Subcutaneous abdominal adipose tissue (tissue), 5 donors: ENCODE results near the gene VPREB3.
"Not testable (repeated sequence)": the region's sequence is repeated elsewhere in the genome, so short reads cannot be mapped to it uniquely, and the experiment has no call there.

ENCODE experiments used
- H3K27ac ChIP-seq: one replicate; pipeline ENCODE4 v1.7.0; 2013; ENCODE audit warnings: low read depth, mild to moderate bottlenecking, inconsistent platforms, low read length, moderate library complexity
- H3K27me3 ChIP-seq, 5 donors: one replicate each; pipeline ENCODE4 v1.7.0; 2013; ENCODE audit warnings: low read length in 5 of 5, inconsistent platforms in 1 of 5; ENCODE audit not compliant: control insufficient read depth in 5 of 5, insufficient read depth in 4 of 5
- H3K36me3 ChIP-seq, 5 donors: one replicate each; pipeline ENCODE4 v1.7.0; 2013; ENCODE audit warnings: low read length in 5 of 5; ENCODE audit not compliant: control insufficient read depth in 5 of 5, insufficient read depth in 5 of 5
- H3K4me1 ChIP-seq, 5 donors: one replicate each; pipeline ENCODE4 v1.7.0; 2013; ENCODE audit warnings: low read length in 5 of 5, mild to moderate bottlenecking in 3 of 5, moderate library complexity in 1 of 5; ENCODE audit not compliant: control insufficient read depth in 5 of 5, insufficient read depth in 5 of 5
- H3K4me3 ChIP-seq, 5 donors: one replicate each; pipeline ENCODE4 v1.7.0; 2013; ENCODE audit warnings: low read length in 5 of 5, low read depth in 1 of 5
- H3K9ac ChIP-seq, 5 donors: one replicate each; pipeline ENCODE4 v1.7.0; 2013; ENCODE audit warnings: low read length in 5 of 5, mild to moderate bottlenecking in 4 of 5, moderate library complexity in 3 of 5
- H3K9me3 ChIP-seq, 5 donors: one replicate each; pipeline ENCODE4 v1.7.0; 2013; ENCODE audit warnings: low read length in 5 of 5; ENCODE audit not compliant: control insufficient read depth in 5 of 5
- donor health status: healthy.
- donor health status: healthy.
- donor health status: healthy.
- donor health status: healthy.
- donor health status: healthy.

VPREB3 gene

DNA sequence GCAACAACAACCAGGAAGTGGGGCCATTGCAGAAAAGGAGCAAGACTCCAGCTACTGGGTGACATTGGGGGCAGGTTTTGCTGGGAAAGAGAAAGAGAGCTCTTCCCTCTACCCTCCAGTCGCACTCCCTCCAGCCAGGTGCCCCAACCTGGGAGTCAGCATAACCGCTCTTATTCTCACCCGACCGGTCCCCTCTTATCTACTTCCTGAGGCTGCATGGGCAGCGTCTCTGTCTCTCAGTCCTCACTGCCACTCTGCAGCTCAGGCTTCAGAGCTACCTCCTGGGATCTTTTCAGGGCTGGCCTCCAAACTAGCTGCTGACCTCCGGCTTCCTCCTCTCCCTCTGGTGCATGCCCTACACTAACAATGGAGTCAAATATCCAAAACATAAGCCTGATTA is 8.4 kb downstream of the VPREB3 start:
- peaks cover 4 to 42% (median 28%) of the 10 kb centered on the region in 5 donors for H3K36me3 ChIP-seq
- H3K27ac ChIP-seq, result no peak overlapping the region
- no peak overlapping the region for H3K4me3 ChIP-seq
- peaks cover 0 to 3% (median 0%) of the 10 kb centered on the region in 5 donors for H3K9me3 ChIP-seq
- H3K27me3 ChIP-seq, result peaks cover 0 to 5% (median 0%) of the 10 kb centered on the region in 5 donors
- H3K4me1 ChIP-seq, result peaks cover 11 to 45% (median 35%) of the 10 kb centered on the region in 5 donors
- H3K9ac ChIP-seq, result no peak overlapping the region

DNA sequence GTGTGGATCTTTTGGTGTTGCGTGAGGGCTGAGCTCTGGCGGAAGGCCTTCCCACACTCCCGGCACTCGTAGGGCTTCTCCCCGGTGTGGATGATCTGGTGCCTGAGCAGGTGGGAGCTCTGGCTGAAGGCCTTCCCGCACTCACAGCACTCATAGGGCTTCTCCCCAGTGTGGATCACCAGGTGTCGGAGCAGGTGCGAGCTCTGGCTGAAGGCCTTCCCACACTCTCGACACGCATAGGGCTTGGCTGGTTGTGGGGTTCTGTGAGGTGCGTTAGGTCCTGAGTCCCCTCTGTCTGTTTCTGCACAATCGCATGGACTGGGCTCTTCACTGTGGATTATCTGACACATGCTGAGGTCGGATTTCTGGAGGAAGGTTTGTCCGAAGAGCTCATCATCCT is 9.7 kb downstream of the VPREB3 start:
- Histone ChIP-seq H3K4me3 (no peak overlapping the region), H3K27me3 (peaks cover 0 to 5% (median 0%) of the 10 kb centered on the region in 5 donors), H3K36me3 (peaks cover 4 to 42% (median 29%) of the 10 kb centered on the region in 5 donors), H3K27ac (no peak overlapping the region), H3K9ac (no peak overlapping the region), H3K4me1 (peaks cover 11 to 33% (median 24%) of the 10 kb centered on the region in 5 donors), H3K9me3 (peaks cover 0 to 3% (median 0%) of the 10 kb centered on the region in 5 donors)

GRCh38 chr22:23744001-23744400 is 10.2 kb downstream of the VPREB3 start:
- Histone ChIP-seq H3K9ac (peak overlapping the region in 1 of 5 donors; percentile 76), H3K9me3 (peaks cover 0 to 3% (median 0%) of the 10 kb centered on the region in 5 donors), H3K4me3 (no peak overlapping the region), H3K4me1 (peaks cover 11 to 33% (median 24%) of the 10 kb centered on the region in 5 donors), H3K27me3 (peaks cover 0 to 5% (median 0%) of the 10 kb centered on the region in 5 donors), H3K27ac (peak overlapping the region; percentile 84), H3K36me3 (peaks cover 4 to 42% (median 29%) of the 10 kb centered on the region in 5 donors)

DNA sequence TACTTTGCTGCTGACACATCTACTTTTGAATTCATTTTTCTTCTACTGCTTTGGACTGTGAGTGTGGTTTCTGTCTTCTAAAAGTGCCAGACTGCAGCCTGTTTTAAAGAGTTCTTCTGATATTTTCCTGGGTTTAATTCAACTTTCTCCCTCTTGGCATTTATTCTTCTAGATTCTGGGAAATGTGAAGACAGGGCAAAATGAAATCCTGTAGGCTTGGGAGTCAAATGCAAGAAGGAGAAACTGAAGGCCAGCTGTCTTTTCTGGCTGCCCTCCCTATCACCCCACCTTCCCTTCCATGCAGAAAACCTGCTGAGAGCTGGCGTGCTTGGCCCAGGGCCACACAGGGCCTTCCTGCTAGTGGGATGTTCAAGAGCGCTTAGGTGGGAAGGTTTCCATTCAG is 10.9 kb downstream of the VPREB3 start:
- Histone ChIP-seq H3K27me3 (peaks cover 0 to 5% (median 0%) of the 10 kb centered on the region in 5 donors), H3K4me1 (peaks cover 11 to 33% (median 24%) of the 10 kb centered on the region in 5 donors), H3K36me3 (peaks cover 4 to 42% (median 29%) of the 10 kb centered on the region in 5 donors), H3K9me3 (peaks cover 0 to 3% (median 0%) of the 10 kb centered on the region in 5 donors), H3K27ac (peak overlapping the region; percentile 84), H3K9ac (peak overlapping the region in 4 of 5 donors; percentile 31 to 76 (median 50)), H3K4me3 (no peak overlapping the region)

GRCh38 chr22:23742505-23743264 is 11.5 kb downstream of the VPREB3 start:
- H3K4me3 ChIP-seq, result peak overlapping the region in 1 of 5 donors; percentile 23
- H3K27ac ChIP-seq, result peak overlapping the region; percentile 84
- H3K9me3 ChIP-seq, result peaks cover 0 to 3% (median 0%) of the 10 kb centered on the region in 5 donors
- peaks cover 0 to 5% (median 0%) of the 10 kb centered on the region in 5 donors for H3K27me3 ChIP-seq
- H3K4me1 ChIP-seq, result peaks cover 11 to 33% (median 24%) of the 10 kb centered on the region in 5 donors
- peak overlapping the region in 4 of 5 donors; percentile 31 to 76 (median 50) for H3K9ac ChIP-seq
- H3K36me3 ChIP-seq, result peaks cover 4 to 42% (median 29%) of the 10 kb centered on the region in 5 donors

DNA sequence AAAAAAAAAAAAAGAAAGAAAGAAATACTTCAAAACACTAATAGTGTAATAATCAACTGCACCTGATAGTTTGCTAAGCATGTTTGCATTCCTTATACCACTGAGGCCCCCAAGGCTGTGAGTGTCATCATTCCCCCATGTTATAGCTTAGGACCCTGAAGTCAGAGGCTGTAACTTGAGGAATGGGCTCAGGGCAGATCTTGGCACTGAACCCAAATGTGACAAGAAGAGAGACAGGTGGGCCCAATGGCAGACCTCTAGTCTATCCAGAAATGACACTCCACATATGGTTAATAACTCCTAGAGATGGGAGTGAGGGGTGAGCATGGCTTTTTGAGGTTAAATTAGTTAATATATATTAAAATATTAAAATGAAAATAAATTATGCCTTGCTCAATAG is 16.5 kb downstream of the VPREB3 start:
- H3K27me3 ChIP-seq, result no peaks in the 10 kb centered on the region
- no peak overlapping the region for H3K9ac ChIP-seq
- H3K4me1 ChIP-seq, result peaks cover 2 to 12% (median 7%) of the 10 kb centered on the region in 5 donors
- H3K4me3 ChIP-seq, result no peak overlapping the region
- H3K9me3 ChIP-seq, result no peaks in the 10 kb centered on the region
- no peak overlapping the region for H3K27ac ChIP-seq
- H3K36me3 ChIP-seq, result peaks cover 0 to 16% (median 7%) of the 10 kb centered on the region in 5 donors

GRCh38 chr22:23728108-23728507 is 26.1 kb downstream of the VPREB3 start:
- H3K36me3 ChIP-seq, H3K4me1 ChIP-seq, H3K9ac ChIP-seq: not testable (repeated sequence)

DNA sequence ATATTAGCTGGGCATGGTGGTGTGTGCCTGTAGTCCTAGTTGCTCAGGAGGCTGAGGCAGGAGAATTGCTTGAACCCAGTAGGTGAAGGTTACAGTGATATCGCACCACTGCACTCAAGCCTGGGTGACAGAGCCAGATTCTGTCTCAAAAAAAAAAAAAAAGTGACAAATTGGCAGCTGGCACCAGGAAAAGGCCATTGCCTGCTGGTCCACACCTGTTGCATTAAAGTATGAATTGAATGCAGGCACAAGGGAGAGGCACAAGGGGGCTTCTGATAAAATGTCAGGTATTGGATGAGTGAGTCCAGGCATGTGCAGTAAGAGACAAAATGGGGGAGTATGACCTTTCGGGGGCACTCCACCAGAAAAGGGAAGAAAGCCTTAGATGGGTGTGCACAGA is 31.5 kb downstream of the VPREB3 start:
- peaks cover 0 to 2% (median 0%) of the 10 kb centered on the region in 5 donors for H3K4me1 ChIP-seq
- H3K36me3 ChIP-seq, result no peaks in the 10 kb centered on the region
- H3K27me3 ChIP-seq, result no peaks in the 10 kb centered on the region
- H3K4me3 ChIP-seq, result no peak overlapping the region
- no peak overlapping the region for H3K27ac ChIP-seq
- H3K9ac ChIP-seq, result no peak overlapping the region
- no peaks in the 10 kb centered on the region for H3K9me3 ChIP-seq

More at GRCh38 chr22:23728108-23728507, 26.1 kb downstream of the VPREB3 start:
- H3K27ac ChIP-seq, H3K9me3 ChIP-seq, H3K27me3 ChIP-seq, H3K4me3 ChIP-seq: not testable (repeated sequence)

- H3K4me3 ChIP-seq, result no peak overlapping the region
- H3K36me3 ChIP-seq, result no peaks in the 10 kb centered on the region
Measured at GRCh38 chr22:23722160-23722559, 32.1 kb downstream of the VPREB3 start.

DNA sequence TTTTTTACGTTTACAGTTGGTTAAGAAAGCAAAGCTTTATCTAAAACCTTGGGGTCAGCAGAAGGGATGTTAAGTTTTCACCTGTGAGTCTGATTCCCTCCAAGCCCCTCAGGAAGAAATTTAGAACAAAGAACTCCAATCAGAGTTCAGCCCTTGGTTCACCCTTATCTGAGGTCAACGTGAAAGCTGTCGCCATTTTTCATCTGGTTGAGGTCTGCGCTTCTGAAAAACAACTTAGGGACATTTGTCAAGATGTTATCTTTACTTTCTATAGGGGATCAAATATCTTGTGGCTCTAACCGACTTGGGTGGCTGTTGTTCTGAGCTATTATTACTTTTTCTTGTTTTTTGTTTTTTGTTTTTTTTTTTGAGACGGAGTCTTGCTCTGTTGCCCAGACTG is 33.4 kb downstream of the VPREB3 start:
- Histone ChIP-seq H3K4me1 (peaks cover 0 to 18% (median 15%) of the 10 kb centered on the region in 5 donors), H3K4me3 (no peak overlapping the region)

More at GRCh38 chr22:23722160-23722559, 32.1 kb downstream of the VPREB3 start:
- Histone ChIP-seq H3K27ac (no peak overlapping the region), H3K9me3 (no peaks in the 10 kb centered on the region), H3K9ac (no peak overlapping the region), H3K4me1 (peaks cover 0 to 7% (median 5%) of the 10 kb centered on the region in 5 donors), H3K27me3 (no peaks in the 10 kb centered on the region)

More for the DNA sequence above, 33.4 kb downstream of the VPREB3 start:
- no peaks in the 10 kb centered on the region for H3K27me3 ChIP-seq
- no peak overlapping the region for H3K27ac ChIP-seq
- H3K36me3 ChIP-seq, result no peaks in the 10 kb centered on the region
- H3K9ac ChIP-seq, result no peak overlapping the region
- H3K9me3 ChIP-seq, result no peaks in the 10 kb centered on the region
